ENCODE measurements around the gene ZNF503. TPM values are rescaled to one million over a fixed set of nuclear protein-coding genes. Genes with fewer than 3 reads are reported as not detected.
A peak's percentile ranks its signal among the peaks of the same experiment; 100 is the strongest.

ZNF503 gene
- 1.6 TPM for total RNA-seq

GRCh38 chr10:75401569-75402485 lies at the start of gene ZNF503:
Gene ZNF503 (minus strand): TSS chr10:75401764. CDS start chr10:75401419, 345 bp downstream.
- FAIRE-seq (no peak), DNase-seq (ENCODE audit: low spot score in 2 of 2) (peak; percentile 93 to 95)

GRCh38 chr10:75450644-75451640 lies 49.4 kb upstream of the ZNF503 start:
- DNase-seq (ENCODE audit: low spot score in 2 of 2), result no peak
- FAIRE-seq, result no peak

GRCh38 chr10:75450075-75450445 lies 48.5 kb upstream of the ZNF503 start:
- DNase-seq (ENCODE audit: low spot score in 2 of 2), result no peak
- no peak for FAIRE-seq

- no peak for FAIRE-seq
These were observed 48.0 kb upstream of the ZNF503 start for GRCh38 chr10:75449382-75450074.

GRCh38 chr10:75448166-75448565 lies 46.6 kb upstream of the ZNF503 start:
- FAIRE-seq (no peak), DNase-seq (ENCODE audit: low spot score in 2 of 2) (no peak)

More at GRCh38 chr10:75449382-75450074, 48.0 kb upstream of the ZNF503 start:
- no peak for DNase-seq (ENCODE audit: low spot score in 2 of 2)

- no peak for FAIRE-seq
- no peak for DNase-seq (ENCODE audit: low spot score in 2 of 2)
These were observed 44.9 kb upstream of the ZNF503 start for GRCh38 chr10:75446508-75446907.

- no peak for DNase-seq (ENCODE audit: low spot score in 2 of 2)
- no peak for FAIRE-seq
These were observed 43.3 kb upstream of the ZNF503 start for GRCh38 chr10:75444781-75445386.

- no peak for DNase-seq (ENCODE audit: low spot score in 2 of 2)
- FAIRE-seq, result no peak
These were observed 41.8 kb upstream of the ZNF503 start for GRCh38 chr10:75443362-75443761.

- no peak for FAIRE-seq
These were observed 40.1 kb upstream of the ZNF503 start for GRCh38 chr10:75441682-75442081.

GRCh38 chr10:75441196-75441595 lies 39.6 kb upstream of the ZNF503 start:
- DNase-seq (ENCODE audit: low spot score in 2 of 2) (no peak), FAIRE-seq (no peak)

More at GRCh38 chr10:75441682-75442081, 40.1 kb upstream of the ZNF503 start:
- no peak for DNase-seq (ENCODE audit: low spot score in 2 of 2)

GRCh38 chr10:75440271-75440793 lies 38.8 kb upstream of the ZNF503 start:
- FAIRE-seq (no peak), DNase-seq (ENCODE audit: low spot score in 2 of 2) (no peak)

GRCh38 chr10:75439811-75440210 lies 38.2 kb upstream of the ZNF503 start:
- DNase-seq (ENCODE audit: low spot score in 2 of 2), result no peak
- FAIRE-seq, result no peak

GRCh38 chr10:75438275-75438674 lies 36.7 kb upstream of the ZNF503 start:
- FAIRE-seq (no peak), DNase-seq (ENCODE audit: low spot score in 2 of 2) (no peak)

GRCh38 chr10:75437693-75438092 lies 36.1 kb upstream of the ZNF503 start:
- FAIRE-seq, result no peak

GRCh38 chr10:75436896-75437295 lies 35.3 kb upstream of the ZNF503 start:
- FAIRE-seq (no peak), DNase-seq (ENCODE audit: low spot score in 2 of 2) (no peak)

More at GRCh38 chr10:75437693-75438092, 36.1 kb upstream of the ZNF503 start:
- no peak for DNase-seq (ENCODE audit: low spot score in 2 of 2)

- DNase-seq (ENCODE audit: low spot score in 2 of 2) (no peak), FAIRE-seq (no peak)
These were observed 33.7 kb upstream of the ZNF503 start for GRCh38 chr10:75435291-75435690.

- DNase-seq (ENCODE audit: low spot score in 2 of 2) (no peak), FAIRE-seq (no peak)
These were observed 32.7 kb upstream of the ZNF503 start for GRCh38 chr10:75434291-75434690.

GRCh38 chr10:75433216-75433615 lies 31.7 kb upstream of the ZNF503 start:
- FAIRE-seq (no peak), DNase-seq (ENCODE audit: low spot score in 2 of 2) (no peak)

- DNase-seq (ENCODE audit: low spot score in 2 of 2) (no peak), FAIRE-seq (no peak)
These were observed 31.2 kb upstream of the ZNF503 start for GRCh38 chr10:75432763-75433162.

- FAIRE-seq (no peak), DNase-seq (ENCODE audit: low spot score in 2 of 2) (no peak)
These were observed 30.6 kb upstream of the ZNF503 start for GRCh38 chr10:75432176-75432575.

Measured in frontal cortex (tissue), 4 donors.